RWPE1 (cell line): ENCODE measurements around the gene RBM10.
A peak's percentile ranks its signal among the peaks of the same experiment; 100 is the strongest.

Experiments used
- CTCF ChIA-PET: fragments of 350-600 bp; sonication (Branson Sonifier 250); formaldehyde crosslinking; extraction: SDS; loops from one replicate; lab custom pipeline; 2021; lab: Yijun Ruan, JAX
- POLR2A ChIA-PET: fragments of 400-600 bp; formaldehyde crosslinking; extraction: SDS; loops from one replicate; lab custom pipeline; 2020; ENCODE audit warnings: antibody characterized with exemption; ENCODE audit not compliant: low non-redundant PET; lab: Yijun Ruan, JAX
- DNase-seq: peaks from one replicate; pipeline ENCODE4 v3.0.0; 2012; ENCODE audit warnings: low spot score
- H3K27ac ChIP-seq: fragments of 450-650 bp; 2 replicates; pipeline ENCODE4 v1.5.1; 2017
- TF ChIP-seq, protein P1 (sequence below): fragments of 450-650 bp; conservative IDR thresholded peaks from 2 replicates; pipeline ENCODE4 v1.5.1; 2017; ENCODE audit warnings: low read depth, mild to moderate bottlenecking

RBM10 gene

DNA sequence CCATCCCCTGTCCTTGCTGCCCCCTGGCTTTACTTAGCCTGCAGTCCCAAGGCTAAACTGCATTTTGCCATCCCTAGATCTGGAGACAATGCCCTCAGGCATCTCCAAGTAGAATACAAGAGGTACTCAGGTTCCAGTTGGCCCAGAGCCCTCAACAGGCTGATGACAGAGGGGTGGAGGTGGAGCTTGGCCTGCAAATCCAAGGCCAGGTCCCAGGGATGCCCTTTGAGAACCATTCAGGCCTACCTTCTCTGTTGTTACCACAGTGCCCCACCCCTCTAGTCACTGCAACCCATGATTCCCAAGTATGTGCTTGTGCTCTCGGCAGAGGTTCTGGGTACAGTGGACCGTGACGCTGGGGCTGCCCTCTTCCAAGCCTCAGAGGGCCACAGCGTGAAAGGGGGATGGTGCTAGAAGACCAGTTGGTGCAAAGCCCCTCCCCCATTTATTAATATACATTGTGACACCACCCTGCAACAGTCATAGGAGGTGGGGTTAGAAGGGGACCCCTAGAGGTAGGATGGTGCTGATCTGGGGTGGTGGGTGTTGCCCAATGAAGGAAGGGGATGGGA lies 42.2 kb downstream of the RBM10 start:
- peak overlapping the region; percentile 34 for H3K27ac ChIP-seq
- DNase-seq, result no peak
- ChIA-PET POLR2A (no interaction called here), CTCF (interaction anchor here (1.0 kb wide), 1 partner anchor 337 kb away, joined by 3 read pairs; no protein-coding TSS in a partner anchor)
- TF ChIP-seq, protein P1, sequence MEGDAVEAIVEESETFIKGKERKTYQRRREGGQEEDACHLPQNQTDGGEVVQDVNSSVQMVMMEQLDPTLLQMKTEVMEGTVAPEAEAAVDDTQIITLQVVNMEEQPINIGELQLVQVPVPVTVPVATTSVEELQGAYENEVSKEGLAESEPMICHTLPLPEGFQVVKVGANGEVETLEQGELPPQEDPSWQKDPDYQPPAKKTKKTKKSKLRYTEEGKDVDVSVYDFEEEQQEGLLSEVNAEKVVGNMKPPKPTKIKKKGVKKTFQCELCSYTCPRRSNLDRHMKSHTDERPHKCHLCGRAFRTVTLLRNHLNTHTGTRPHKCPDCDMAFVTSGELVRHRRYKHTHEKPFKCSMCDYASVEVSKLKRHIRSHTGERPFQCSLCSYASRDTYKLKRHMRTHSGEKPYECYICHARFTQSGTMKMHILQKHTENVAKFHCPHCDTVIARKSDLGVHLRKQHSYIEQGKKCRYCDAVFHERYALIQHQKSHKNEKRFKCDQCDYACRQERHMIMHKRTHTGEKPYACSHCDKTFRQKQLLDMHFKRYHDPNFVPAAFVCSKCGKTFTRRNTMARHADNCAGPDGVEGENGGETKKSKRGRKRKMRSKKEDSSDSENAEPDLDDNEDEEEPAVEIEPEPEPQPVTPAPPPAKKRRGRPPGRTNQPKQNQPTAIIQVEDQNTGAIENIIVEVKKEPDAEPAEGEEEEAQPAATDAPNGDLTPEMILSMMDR, result no peak

DNA sequence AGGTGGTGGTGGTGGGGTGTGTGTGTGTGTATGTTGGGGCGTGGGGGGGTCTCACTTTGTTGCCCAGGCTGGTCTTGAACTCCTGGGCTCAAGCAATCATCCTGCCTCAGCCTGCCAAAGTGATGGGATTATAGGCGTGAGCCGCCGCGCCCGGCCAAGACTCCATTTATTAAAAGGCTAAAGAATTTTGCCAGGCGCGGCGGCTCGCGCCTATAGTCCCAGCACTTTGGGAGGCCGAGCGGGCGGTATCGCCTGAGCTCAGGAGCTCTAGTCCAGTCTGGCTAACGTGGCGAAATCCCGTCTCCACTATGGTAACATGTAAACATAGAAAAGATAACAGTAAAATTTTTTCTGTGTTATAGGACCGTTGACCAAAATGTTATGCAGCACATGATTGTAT lies 44.9 kb downstream of the RBM10 start:
- POLR2A ChIA-PET, result no interaction called here
- H3K27ac ChIP-seq, result no peak overlapping the region
- TF ChIP-seq, protein P1, result no peak
- CTCF ChIA-PET, result no interaction called here
- DNase-seq, result no peak

DNA sequence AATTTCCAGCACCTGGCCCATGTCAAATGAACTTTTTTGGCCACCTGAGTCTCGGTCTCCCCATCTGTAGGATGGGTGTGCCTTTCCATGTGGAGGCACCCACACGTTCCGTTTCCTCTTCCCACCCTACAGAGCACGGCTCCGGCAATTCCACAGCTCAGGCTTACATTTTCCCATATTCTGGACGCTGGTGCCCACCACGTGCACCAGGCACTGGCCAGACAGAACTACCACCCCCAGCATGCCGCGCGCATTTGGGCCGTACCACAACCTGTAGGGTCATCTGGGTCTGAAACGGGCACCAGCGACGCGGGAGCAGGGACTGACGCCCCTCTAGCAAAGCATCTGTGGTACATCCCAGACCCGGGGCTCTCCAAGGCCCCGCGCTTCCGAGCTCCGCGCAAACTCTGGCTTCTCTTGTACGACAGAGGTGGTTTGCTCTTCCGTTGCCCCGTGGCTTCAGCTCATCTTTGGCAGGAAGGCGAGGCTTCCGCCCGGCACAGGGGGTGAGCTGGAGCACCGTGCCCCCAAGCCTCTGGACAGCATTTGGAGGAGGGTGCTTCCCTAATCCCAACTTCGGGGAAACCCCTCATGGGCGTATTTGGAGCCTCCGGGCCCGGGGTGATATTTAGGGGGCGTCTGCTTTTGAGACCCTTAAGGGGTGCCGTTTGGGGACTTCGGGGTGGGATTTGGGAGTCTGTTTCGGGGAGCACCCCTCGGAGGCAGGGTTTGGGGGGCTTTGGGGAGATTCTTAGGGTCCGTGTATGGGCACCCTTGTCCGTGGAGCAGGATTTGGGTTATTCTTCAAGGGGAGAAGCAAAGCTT lies 45.6 kb downstream of the RBM10 start:
- peak overlapping the region; percentile 87 for H3K27ac ChIP-seq
- peak; percentile 88 for DNase-seq
- TF ChIP-seq, protein P1, result no peak
- ChIA-PET CTCF (no interaction called here), POLR2A (interaction anchor here (1.1 kb wide), 1 partner anchor 46 kb away, joined by 4 read pairs; the partner anchor contains the start of gene NDUFB11)

DNA sequence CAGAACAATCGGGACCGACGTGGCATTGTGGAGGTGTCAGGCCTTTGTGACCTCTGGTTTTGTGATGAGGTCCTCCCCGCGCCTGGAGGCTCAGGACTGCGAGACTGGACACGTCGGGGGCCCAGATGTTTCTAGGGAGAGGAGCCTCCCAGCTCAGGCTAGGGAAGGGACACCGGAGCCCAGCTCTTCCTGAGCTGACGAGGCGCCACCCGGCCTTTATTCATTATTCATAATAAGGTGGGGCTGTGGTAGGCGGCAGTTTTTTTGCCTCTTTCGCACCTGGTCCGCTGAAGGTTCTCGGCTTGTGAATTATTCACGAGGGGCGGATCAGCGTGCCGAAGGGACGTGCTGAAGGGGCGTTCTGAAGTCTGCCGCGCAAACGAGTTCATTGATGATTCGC lies 46.3 kb downstream of the RBM10 start:
- peak; percentile 45 for DNase-seq
- H3K27ac ChIP-seq, result peak overlapping the region; percentile 87
- POLR2A ChIA-PET, result interaction anchor here (1.1 kb wide), 1 partner anchor 47 kb away, joined by 4 read pairs; the partner anchor contains the start of gene NDUFB11
- CTCF ChIA-PET, result no interaction called here
- TF ChIP-seq, protein P1, result no peak

DNA sequence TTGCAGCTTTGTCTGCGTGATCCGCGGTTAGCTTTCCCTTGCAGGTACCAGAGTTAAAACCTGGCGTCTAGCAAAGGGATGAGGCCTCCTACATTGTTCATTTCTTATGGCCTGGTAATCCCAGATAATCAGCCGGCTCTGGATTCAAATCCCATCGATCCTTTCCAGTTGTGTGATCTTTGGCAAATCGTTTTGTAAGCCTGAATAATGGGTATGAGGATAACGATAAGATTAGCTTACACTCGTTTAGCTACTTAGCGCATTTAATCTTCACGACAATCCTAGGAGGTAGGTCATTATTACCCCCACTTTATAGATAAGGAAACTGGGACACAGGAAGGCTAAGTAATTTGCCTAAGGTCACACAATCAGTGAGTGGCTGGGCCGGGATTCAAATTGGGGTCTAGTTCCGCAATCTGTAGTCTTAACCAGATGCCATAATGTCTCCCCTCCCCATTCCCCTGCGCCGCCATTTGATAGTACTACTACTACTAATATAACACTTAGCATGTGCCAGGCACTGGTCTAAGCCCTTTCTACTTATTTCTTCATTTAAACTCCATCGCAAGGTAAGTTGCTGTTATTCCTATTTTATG lies 46.9 kb downstream of the RBM10 start:
- no peak for DNase-seq
- CTCF ChIA-PET, result interaction anchor here (1.1 kb wide), 1 partner anchor 331 kb away, joined by 4 read pairs; no protein-coding TSS in a partner anchor

More for the DNA sequence above, 46.9 kb downstream of the RBM10 start:
- TF ChIP-seq, protein P1, result no peak
- peak overlapping the region; percentile 87 for H3K27ac ChIP-seq
- POLR2A ChIA-PET, result interaction anchor here (1.1 kb wide), 1 partner anchor 48 kb away, joined by 4 read pairs; the partner anchor contains the start of gene NDUFB11
